IPS-11a (cell line): Measurements from ENCODE around the gene KDM4D.
"Not testable (repeated sequence)": the region's sequence is repeated elsewhere in the genome, so short reads cannot be mapped to it uniquely, and the experiment has no call there.

ENCODE experiments used
- H3K4me3 ChIP-seq: one replicate; pipeline ENCODE4 v1.5.1; 2013; ENCODE audit warnings: low read depth, low read length, control low read depth

Gene KDM4D

GRCh38 chr11:94956963-94957362 lies 16.5 kb upstream of the KDM4D start:
- no peak overlapping the region for H3K4me3 ChIP-seq

GRCh38 chr11:94958121-94958696 lies 15.3 kb upstream of the KDM4D start:
- H3K4me3 ChIP-seq: no peak overlapping the region

- H3K4me3 ChIP-seq: no peak overlapping the region
Measured at GRCh38 chr11:94959179-94959578, 14.3 kb upstream of the KDM4D start.

GRCh38 chr11:94960488-94960887 lies 13.0 kb upstream of the KDM4D start:
- no peak overlapping the region for H3K4me3 ChIP-seq

- no peak overlapping the region for H3K4me3 ChIP-seq
Measured at GRCh38 chr11:94961255-94961654, 12.3 kb upstream of the KDM4D start.

GRCh38 chr11:94964934-94965333 lies 8.6 kb upstream of the KDM4D start:
- no peak overlapping the region for H3K4me3 ChIP-seq

- H3K4me3 ChIP-seq: no peak overlapping the region
Measured at GRCh38 chr11:94968334-94968958, 5.1 kb upstream of the KDM4D start.

- H3K4me3 ChIP-seq: peak overlapping the region; percentile 93
Measured at GRCh38 chr11:94972700-94973098, 810 bp upstream of the KDM4D start.

- peak overlapping the region; percentile 93 for H3K4me3 ChIP-seq
Measured at GRCh38 chr11:94974178-94974577, 669 bp downstream of the KDM4D start.

- no peak overlapping the region for H3K4me3 ChIP-seq
Measured at GRCh38 chr11:94975599-94975998, 2.1 kb downstream of the KDM4D start.

GRCh38 chr11:94987378-94987777 lies 13.9 kb downstream of the KDM4D start:
- H3K4me3 ChIP-seq: no peak overlapping the region

- H3K4me3 ChIP-seq: no peak overlapping the region
Measured at GRCh38 chr11:94988748-94989147, 15.2 kb downstream of the KDM4D start.

- no peak overlapping the region for H3K4me3 ChIP-seq
Measured at GRCh38 chr11:94993400-94993943, 20.0 kb downstream of the KDM4D start.

- no peak overlapping the region for H3K4me3 ChIP-seq
Measured at GRCh38 chr11:94997437-94997836, 23.9 kb downstream of the KDM4D start.

- H3K4me3 ChIP-seq: no peak overlapping the region
Measured at GRCh38 chr11:94998285-94998684, 24.8 kb downstream of the KDM4D start.

- no peak overlapping the region for H3K4me3 ChIP-seq
Measured at GRCh38 chr11:95003716-95004115, 30.2 kb downstream of the KDM4D start.

- no peak overlapping the region for H3K4me3 ChIP-seq
Measured at GRCh38 chr11:95005642-95006041, 32.1 kb downstream of the KDM4D start.

- no peak overlapping the region for H3K4me3 ChIP-seq
Measured at GRCh38 chr11:95011376-95011775, 37.9 kb downstream of the KDM4D start.

- H3K4me3 ChIP-seq: no peak overlapping the region
Measured at GRCh38 chr11:95014184-95014821, 40.8 kb downstream of the KDM4D start.

GRCh38 chr11:95016139-95016538 lies 42.6 kb downstream of the KDM4D start:
- H3K4me3 ChIP-seq: no peak overlapping the region

- not testable (repeated sequence) for H3K4me3 ChIP-seq
Measured at GRCh38 chr11:95021468-95021867, 48.0 kb downstream of the KDM4D start.

- H3K4me3 ChIP-seq: no peak within 1 kb of the TSS
Measured at GRCh38 chr11:95024958-95025357, 51.4 kb downstream of the KDM4D start, which contains the start of gene KDM4E. KDM4E (plus strand) TSS chr11:95025258; CDS start chr11:95025558, 300 bp downstream.
